DOHH2 (cell line): Measurements from ENCODE around the gene SAMD4B.

ENCODE experiments used
- EZH2phosphoT487 ChIP-seq: fragments of 200-600 bp; sonication (generic); IDR thresholded peaks from 2 replicates; pipeline ENCODE4 v1.6.1; 2017; ENCODE audit warnings: borderline replicate concordance, mild to moderate bottlenecking, antibody characterized with exemption, low read length, moderate library complexity, mixed read lengths
- TF ChIP-seq, protein P1 (sequence below): fragments of 200-600 bp; sonication (generic); IDR thresholded peaks from one replicate; pipeline ENCODE4 v1.5.1; 2014; ENCODE audit warnings: antibody characterized with exemption, mild to moderate bottlenecking, low read depth, low read length; ENCODE audit not compliant: poor library complexity, severe bottlenecking

DNA sequence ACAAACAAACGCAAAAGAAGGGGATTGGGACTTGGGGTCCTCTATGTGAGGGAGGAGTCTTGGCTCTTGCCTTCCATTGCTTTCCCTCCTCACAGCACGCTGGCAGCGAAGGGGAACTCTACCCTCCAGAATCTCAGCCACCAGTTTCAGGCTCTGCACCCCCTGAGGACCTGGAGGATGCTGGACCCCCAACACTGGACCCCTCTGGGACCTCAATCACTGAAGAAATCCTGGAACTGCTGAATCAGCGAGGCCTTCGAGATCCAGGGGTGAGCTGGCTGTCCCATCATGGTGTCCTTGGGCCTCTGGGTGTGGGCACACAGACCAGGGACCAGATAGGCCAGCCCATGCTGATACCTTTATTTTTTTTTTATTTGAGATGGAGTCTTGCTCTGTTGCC lies 79.8 kb downstream of the SAMD4B start:
- TF ChIP-seq, protein P1, sequence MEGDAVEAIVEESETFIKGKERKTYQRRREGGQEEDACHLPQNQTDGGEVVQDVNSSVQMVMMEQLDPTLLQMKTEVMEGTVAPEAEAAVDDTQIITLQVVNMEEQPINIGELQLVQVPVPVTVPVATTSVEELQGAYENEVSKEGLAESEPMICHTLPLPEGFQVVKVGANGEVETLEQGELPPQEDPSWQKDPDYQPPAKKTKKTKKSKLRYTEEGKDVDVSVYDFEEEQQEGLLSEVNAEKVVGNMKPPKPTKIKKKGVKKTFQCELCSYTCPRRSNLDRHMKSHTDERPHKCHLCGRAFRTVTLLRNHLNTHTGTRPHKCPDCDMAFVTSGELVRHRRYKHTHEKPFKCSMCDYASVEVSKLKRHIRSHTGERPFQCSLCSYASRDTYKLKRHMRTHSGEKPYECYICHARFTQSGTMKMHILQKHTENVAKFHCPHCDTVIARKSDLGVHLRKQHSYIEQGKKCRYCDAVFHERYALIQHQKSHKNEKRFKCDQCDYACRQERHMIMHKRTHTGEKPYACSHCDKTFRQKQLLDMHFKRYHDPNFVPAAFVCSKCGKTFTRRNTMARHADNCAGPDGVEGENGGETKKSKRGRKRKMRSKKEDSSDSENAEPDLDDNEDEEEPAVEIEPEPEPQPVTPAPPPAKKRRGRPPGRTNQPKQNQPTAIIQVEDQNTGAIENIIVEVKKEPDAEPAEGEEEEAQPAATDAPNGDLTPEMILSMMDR, result no peak
- TF ChIP-seq EZH2phosphoT487, result no peak
